Stimulated activated CD4-positive, alpha-beta T cell treated with anti-CD3 and anti-CD28 coated beads, TNF-alpha, amount 100 ng/mL, for 4 hours (primary cell): ENCODE results near the gene C1orf198.
"Not testable (repeated sequence)": the region's sequence is repeated elsewhere in the genome, so short reads cannot be mapped to it uniquely, and the experiment has no call there.

Experiments used
- DNase-seq, 3 experiments: peaks; one replicate each; pipeline ENCODE4 v3.0.0-alpha.2; 2020; ENCODE audit warnings: low read depth in 3 of 3

The C1orf198 gene

DNA sequence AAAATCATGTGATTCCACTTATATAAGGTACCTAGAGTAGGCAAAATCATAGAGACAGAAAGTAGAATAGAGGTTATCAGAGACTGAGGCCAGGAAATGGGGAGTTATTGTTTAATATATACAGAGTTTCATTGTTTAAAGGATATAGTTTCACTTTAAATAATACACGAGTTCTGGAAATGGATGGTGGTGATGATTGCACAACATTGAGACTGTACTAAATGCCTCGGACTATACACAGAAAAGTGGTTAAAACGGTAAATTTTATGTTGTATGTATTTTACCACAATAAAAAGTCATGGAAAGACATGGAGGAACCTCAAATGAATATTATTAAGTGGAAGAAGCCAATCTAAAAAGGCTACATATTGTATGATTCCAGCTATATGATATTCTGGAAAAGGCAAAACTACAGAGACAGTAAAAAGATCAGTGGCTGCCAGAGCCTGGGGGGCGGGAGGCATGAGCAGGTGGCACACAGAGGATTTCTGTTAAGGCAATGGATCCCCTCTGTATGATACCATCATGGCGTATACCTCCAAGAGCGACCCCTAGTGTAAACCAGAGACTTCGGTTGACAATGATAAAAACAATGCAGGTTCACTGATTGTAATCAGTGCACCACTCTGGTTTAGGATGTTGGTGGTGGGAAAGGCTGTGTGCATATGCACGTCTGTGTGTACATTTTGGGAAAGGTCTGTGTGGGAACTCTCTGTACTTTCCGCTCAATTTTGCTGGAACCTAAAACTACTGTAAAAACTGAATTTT lies 7.5 kb downstream of the C1orf198 start:
- no peak for DNase-seq

- no peak for DNase-seq
Measured at GRCh38 chr1:230858918-230859729, 9.2 kb downstream of the C1orf198 start.

DNA sequence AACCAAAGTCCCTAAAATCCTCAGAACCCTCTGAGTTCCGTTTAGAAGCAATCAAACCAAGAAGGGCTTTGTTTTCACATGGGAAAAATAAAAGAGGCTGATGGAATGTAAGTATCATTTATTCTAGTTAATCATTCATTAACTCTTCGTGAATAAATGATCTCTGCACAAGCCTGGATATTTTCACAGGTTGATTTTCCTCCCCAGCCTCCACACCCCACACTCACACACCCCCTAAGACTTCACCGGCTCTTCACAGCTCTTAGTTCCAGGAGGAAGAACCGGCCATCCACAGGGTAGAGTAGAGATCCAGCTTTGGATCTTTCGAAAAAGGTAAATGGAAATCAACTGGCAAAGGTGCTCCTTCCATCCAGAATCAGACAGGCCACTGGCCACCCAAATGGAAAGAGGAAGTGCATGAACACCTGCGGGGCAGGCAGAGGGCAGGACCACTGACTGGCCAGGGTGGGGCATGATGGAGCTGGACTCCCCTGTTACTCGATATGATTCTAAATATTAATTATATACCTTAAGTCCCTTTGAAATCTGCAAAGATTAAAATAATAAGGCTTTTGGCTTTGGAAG lies 10.0 kb downstream of the C1orf198 start:
- no peak for DNase-seq

GRCh38 chr1:230857822-230858221 lies 10.5 kb downstream of the C1orf198 start:
- no peak for DNase-seq

DNA sequence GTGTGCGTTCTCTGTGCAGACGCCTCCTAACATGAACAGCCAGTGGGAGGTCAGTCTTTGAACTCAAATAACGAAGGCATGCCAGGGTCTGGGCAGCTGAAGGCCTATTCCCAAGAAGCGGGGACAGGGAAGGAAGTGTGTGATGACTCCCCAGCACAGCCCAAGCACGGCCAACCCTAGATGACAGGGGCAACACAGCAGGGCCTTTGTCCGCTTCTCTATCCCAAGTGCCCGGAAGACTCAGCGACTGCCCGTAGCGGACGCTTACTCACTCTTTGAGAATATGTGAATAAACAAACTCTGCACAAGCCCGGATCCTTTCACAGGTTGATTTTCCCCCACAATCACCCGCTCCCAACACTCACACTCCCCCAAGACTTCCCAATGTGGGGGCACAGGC lies 11.2 kb downstream of the C1orf198 start:
- DNase-seq, result no peak

GRCh38 chr1:230855886-230856285 lies 12.4 kb downstream of the C1orf198 start:
- no peak for DNase-seq

GRCh38 chr1:230854423-230854822 lies 13.9 kb downstream of the C1orf198 start:
- no peak for DNase-seq

- no peak for DNase-seq
Measured at GRCh38 chr1:230853731-230854130, 14.6 kb downstream of the C1orf198 start.

DNA sequence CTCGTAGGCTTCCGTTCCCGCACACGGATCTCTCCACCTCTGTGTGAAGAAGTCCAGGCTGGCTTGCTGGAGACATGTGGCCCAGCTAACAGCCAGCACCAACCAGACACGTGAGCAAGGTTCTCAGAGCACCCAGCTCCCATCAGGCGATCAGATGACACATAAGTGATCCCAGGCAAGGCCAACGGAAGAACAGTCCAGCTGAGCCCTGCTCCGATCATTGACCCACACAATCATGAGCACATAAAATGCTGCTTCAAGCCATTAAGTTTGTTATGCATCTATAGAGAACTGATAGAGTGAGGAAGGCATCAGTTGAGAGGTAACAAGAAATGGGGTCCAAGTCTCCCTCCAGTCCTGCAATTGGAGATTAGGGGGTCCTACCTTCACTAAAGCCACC lies 15.4 kb downstream of the C1orf198 start:
- no peak for DNase-seq

DNA sequence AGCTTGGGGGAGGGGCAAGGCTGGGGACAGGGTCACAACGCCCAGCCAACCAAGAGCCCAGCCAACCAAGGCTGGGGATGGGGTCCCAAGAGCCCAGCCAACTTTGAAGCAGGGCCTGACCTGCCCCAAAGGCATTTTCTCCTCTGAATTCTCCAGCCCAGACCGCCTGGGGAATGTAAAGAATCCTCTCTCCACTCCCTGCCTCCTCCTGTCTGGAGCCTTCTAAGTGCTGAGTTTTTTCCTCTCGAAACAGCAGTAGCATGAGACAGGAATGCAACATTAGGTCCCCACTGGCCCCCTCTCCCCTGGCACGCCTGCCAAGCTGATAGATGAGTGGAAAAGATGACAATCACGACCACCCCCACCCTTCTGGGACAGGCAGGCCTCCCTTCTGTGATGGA lies 17.0 kb downstream of the C1orf198 start:
- DNase-seq, result no peak

GRCh38 chr1:230850547-230850946 lies 17.8 kb downstream of the C1orf198 start:
- no peak for DNase-seq

GRCh38 chr1:230849451-230850224 lies 18.7 kb downstream of the C1orf198 start:
- no peak for DNase-seq

DNA sequence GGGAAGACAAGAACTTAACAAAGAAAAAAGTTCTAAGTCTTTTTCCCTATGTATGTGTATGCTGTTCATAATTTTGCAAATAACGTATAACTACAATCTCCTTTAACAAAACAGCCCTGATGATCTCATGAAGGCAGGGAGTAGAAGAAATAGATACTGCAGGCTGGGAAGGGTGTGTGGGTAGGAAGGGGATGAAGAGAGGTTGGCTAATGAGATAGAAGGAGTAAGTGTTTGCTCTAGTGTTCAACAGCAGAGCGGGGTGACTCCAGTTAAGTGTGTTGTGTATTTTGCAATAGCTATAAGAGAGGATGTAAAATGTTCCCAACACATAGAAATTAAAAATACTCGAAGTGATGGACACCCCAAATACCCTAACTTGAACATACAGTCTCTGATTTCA lies 20.1 kb downstream of the C1orf198 start:
- DNase-seq, result no peak

GRCh38 chr1:230845184-230845583 lies 23.1 kb downstream of the C1orf198 start:
- DNase-seq, result not testable (repeated sequence)

DNA sequence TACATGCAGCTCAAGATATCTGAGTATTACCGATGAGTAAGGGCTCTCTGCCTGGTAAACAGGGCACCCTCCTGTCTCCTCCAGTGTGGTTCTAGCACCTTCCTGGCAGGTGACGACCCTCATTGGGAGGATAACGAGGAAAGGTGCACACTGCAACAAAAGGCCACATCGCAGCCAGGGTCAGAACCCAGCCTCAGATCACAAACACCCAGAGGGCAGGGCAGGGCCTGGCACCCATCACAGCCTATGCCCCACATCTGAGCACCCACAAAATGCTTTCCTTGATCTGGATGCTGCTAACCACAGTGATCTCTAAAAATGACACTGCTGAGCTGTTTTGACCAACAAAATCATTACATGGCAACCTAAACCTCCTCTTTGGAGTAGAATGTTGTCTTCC lies 23.8 kb downstream of the C1orf198 start:
- no peak for DNase-seq

DNA sequence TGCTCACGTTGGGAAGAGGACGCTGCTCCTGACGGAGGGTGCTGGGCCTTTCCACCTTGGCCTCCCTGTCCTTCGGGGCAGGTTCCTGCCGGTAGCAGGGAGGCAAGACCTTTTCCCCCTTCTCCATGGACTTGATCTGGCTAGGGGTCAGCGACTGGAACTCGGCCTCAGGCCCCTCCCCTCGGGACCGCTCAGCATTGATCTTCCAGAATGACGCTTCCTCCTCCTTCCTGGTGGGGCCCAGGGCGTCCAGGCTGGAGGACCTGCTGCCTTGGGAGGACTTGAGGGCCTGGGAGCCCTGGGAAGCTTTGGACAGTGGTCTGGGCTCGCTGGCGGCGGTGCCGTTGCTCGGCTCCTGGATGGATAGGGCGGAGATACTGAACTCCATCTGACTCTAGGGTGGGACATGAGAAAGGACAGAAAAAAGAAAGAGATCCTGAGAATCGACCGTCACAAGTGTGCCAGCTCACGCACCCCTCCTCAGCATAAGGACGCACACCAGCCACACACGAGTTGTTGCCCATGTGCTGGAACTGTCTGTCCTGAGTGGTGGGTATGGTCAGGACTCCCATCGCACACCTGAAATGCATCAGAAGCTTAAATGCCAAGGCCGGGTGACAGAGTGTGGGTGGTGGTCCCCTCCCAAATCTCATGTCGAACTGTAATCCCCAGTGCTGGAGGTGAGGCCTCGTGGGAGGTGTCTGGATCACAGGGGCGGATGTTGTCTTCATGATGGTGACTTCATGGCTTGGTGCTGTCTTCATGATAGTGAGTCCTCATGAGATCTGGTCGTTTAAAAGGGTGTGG lies 24.6 kb downstream of the C1orf198 start:
- no peak for DNase-seq

GRCh38 chr1:230842801-230843200 lies 25.5 kb downstream of the C1orf198 start:
- no peak for DNase-seq

DNA sequence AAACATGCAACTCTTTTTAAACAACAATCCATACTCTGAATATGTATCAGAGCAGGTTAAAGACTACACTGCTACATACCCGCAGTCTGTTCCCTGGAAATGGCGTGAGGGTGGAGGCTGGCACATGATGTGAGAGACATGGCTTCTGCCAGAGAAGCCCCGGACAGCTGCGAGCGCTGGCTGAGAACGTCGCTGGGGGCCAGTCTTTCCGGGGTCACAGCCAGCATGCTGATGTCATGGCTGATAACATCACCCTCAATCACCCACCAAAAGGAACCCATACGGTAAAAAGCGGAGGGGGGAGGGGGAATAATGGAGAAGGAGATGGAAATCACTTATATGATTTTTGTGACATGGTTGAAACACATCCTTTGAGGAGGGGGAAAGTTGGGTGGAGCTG lies 29.1 kb downstream of the C1orf198 start:
- no peak for DNase-seq

GRCh38 chr1:230836793-230837192 lies 31.5 kb downstream of the C1orf198 start:
- no peak for DNase-seq

DNA sequence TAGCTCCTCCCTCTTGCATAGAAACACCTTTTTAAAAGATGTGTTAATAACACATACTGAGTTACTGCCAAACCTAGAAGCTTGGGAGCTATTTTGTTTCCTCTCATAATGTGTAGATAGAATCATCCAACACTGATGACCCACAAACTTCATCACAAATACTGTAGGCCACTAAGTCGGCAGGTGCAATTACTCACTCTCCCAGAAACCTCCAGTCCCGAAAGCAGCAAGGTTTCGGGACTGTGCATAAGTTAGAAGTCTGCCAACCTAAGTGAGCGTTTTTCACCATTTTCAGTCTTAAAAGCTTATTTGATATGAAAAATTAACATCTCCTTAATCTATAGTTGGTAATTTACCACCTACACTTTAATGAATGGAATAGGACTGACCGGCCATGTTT lies 32.0 kb downstream of the C1orf198 start:
- no peak for DNase-seq

GRCh38 chr1:230834292-230834691 lies 34.0 kb downstream of the C1orf198 start:
- no peak for DNase-seq
